ENCODE measurements around the gene CRHR2.
"Not testable (repeated sequence)": the region's sequence is repeated elsewhere in the genome, so short reads cannot be mapped to it uniquely, and the experiment has no call there.

Gene CRHR2

GRCh38 chr7:30727061-30727945, 45.0 kb upstream of the CRHR2 start:
- H3K4me3 ChIP-seq (ENCODE audit: low read depth, low read length): no peak overlapping the region
- DNase-seq (ENCODE audit: low read depth): no peak
- TF ChIP-seq CTCF (IDR thresholded peaks at IDR 0.05; ENCODE audit: low read depth, low read length, missing control alignments): no peak

GRCh38 chr7:30726296-30727006, 44.2 kb upstream of the CRHR2 start:
- H3K4me3 ChIP-seq (ENCODE audit: low read depth, low read length): no peak overlapping the region
- peak; percentile 18 for TF ChIP-seq CTCF (IDR thresholded peaks at IDR 0.05; ENCODE audit: low read depth, low read length, missing control alignments)
- no peak for DNase-seq (ENCODE audit: low read depth)

GRCh38 chr7:30723776-30724175, 41.5 kb upstream of the CRHR2 start:
- no peak for TF ChIP-seq CTCF (IDR thresholded peaks at IDR 0.05; ENCODE audit: low read depth, low read length, missing control alignments)
- H3K4me3 ChIP-seq (ENCODE audit: low read depth, low read length): no peak overlapping the region
- DNase-seq (ENCODE audit: low read depth): no peak

GRCh38 chr7:30722671-30723070, 40.4 kb upstream of the CRHR2 start:
- no peak overlapping the region for H3K4me3 ChIP-seq (ENCODE audit: low read depth, low read length)
- no peak for DNase-seq (ENCODE audit: low read depth)
- TF ChIP-seq CTCF (IDR thresholded peaks at IDR 0.05; ENCODE audit: low read depth, low read length, missing control alignments): no peak

- no peak for DNase-seq (ENCODE audit: low read depth)
- H3K4me3 ChIP-seq (ENCODE audit: low read depth, low read length): no peak overlapping the region
- TF ChIP-seq CTCF (IDR thresholded peaks at IDR 0.05; ENCODE audit: low read depth, low read length, missing control alignments): no peak
Measured at GRCh38 chr7:30722187-30722586, 39.9 kb upstream of the CRHR2 start.

GRCh38 chr7:30721211-30721610, 39.0 kb upstream of the CRHR2 start:
- TF ChIP-seq CTCF (IDR thresholded peaks at IDR 0.05; ENCODE audit: low read depth, low read length, missing control alignments): no peak
- no peak overlapping the region for H3K4me3 ChIP-seq (ENCODE audit: low read depth, low read length)
- DNase-seq (ENCODE audit: low read depth): no peak

GRCh38 chr7:30719434-30719833, 37.2 kb upstream of the CRHR2 start:
- not testable (repeated sequence) for DNase-seq (ENCODE audit: low read depth); H3K4me3 ChIP-seq (ENCODE audit: low read depth, low read length)
